DMS114 treated with DMSO at 0.1 percent for 48 hours (cell line): ENCODE data around the gene ATP2B2.
"Not testable (repeated sequence)": the region's sequence is repeated elsewhere in the genome, so short reads cannot be mapped to it uniquely, and the experiment has no call there.

ENCODE experiments used
- DNase-seq: peaks from one replicate; lab custom pipeline; 2025; ENCODE audit not compliant: unreplicated experiment; lab: John Stamatoyannopoulos, UW

ATP2B2 gene

DNA sequence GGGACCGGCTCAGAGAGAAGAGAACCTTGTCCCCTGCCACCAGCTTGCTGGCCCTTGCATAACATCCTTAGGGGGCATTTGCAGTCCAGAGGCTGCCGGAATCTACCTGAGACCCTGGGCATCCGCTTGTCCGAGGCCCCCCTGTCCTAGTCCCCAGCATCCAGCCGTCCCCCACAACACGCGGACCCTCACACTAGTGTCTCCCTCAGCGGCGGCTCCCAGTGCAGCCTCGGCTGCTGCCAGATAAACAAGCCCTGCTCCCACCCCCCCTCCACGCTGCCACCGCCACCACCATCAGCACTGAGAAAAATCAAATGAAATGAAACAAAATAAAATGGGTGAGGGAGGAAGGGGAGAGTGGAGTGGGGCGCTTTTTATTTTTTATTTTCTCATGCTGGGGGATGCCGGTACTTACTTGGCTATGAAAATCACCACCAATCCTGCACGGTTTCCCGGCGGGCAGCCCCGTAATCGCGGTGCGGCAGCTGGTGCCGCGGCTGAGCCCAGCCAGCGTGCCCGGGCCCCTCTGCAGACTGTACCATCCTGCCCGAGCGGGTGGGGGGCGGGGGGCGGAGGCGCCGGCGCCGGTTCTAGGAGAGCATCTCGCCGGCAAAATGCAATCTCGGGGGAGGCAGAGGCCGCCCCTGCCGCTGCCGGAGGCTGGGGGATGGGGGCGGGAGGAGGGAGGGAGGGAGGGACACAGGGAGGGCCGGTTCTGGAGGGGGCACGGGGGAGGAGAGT lies at the start of gene ATP2B2:
TSS of gene ATP2B2 (minus strand) at position 537 of the 741 bp plus-strand sequence. CDS start 56,043 bp downstream, outside the sequence.
- DNase-seq: no peak

DNA sequence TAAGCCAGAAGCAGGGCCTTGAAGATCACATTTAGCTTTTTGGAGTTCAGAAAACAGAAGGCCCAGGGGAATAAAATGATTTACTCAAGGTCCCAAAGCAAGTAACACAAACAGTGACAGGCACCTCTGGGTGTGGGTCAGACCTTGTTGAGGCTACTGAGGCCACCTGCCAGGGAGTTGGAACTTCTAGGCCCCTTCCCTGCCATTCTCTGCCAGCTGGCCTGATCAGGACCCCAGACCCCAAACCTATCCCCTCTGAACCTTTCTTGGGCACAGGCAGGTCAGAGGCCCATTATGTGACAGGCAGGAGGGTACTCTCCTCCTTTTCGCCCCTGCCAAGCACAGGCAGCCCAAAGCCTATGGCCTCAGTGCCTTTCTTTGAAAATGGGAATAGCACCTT lies 49.4 kb upstream of the ATP2B2 start:
- DNase-seq: no peak

DNA sequence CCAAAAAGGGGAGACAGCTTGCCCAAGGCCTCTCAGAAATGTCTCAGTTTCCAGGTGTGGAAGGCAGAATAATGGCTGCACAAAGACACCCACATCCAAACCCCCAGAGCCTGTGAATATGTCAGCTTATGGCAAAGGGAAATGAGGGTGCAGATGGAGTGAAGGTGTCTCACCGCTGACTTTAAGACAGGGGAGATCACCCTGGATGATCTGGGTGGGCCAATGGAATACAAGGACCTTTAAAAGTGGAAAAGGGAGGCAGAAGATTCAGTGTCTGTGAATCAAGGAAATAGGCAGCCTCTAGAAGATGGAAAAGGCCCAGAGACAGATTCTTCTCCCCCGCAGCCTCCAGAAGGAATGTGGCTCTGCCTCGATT lies 48.8 kb upstream of the ATP2B2 start:
- no peak for DNase-seq

DNA sequence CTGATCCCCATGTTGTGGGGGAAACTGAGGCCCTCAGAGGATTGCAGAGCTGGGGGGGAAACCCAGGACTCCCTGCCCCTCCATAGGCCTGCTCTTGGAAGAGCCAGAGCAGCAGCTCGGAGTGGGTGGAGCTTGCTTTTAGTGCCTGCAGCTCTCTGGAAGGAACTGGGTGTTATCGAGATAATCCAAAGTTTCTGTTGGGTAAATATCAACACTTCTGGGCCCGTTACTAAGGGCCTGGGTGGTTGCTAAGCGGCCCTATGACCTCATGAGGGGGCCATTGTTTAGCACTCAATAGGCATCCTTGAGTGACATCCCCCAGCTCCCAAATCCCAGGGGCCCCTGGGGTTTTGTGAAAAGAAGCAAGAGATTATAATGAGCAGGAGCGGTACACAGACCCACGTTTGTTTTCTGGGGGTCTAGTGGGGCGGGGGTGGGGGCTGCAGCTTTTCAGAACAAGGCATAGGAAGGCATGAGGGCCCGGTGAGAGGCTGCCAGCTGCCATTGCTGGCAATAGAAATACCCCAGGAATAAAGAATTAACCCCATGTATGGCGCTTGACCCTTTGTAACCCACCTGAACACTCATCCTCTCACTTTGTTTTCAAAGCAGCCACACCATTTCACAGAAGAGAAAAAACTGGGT lies 48.3 kb upstream of the ATP2B2 start:
- DNase-seq: no peak

DNA sequence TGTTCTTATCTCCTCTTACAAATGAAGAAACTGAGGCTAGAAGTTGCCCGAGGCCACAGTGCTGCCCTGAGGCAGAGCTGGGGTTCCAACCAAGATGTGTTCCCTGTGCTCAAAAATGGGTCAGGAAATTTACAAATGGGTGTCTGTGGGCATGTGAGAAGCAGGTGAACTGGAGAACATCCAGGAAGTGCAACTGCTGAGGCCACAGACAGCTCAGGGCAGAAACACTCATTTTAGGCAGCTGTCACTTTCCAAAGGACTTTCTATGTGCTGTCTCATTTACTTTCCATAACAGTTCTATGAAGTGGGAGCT lies 47.2 kb upstream of the ATP2B2 start:
- DNase-seq: no peak

DNA sequence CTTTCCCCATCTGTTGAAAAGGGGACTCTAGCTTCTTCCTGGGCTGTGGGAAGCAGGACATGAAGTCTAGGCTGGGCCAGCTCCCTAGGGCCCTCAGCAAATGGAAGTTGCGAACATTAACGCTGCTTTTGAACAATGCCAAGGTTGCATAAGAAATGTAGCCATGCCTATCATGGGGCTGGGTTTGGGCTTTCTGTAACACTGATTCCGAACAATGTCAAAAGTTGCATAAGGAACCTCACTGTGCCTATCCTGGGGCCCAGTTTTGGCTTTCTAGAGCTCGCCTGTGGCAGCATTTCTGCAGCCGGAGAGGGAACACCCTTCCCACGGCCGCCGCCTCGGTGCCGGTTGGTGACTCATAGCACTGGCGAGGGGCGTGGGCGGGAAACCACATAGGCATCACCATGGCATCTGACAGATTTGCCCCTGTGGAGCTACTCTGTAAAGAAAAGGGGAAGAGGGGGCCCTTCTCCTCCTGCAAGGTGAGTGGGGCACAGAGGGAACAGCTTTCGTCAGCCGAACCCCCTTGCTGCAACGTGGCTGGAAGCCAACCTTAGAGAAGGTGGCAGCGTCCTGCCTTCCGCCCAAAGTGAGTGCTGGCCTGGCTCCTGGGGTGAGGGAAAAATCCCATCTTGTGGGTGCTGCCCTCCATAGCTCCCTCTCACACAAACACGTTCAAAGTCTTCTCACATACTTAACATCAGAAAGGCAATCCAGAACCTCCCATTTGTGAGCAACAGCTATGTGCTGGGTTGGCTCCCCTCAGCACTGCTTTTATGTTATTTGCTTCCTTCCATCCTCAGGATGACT lies 46.6 kb upstream of the ATP2B2 start:
- DNase-seq: no peak

DNA sequence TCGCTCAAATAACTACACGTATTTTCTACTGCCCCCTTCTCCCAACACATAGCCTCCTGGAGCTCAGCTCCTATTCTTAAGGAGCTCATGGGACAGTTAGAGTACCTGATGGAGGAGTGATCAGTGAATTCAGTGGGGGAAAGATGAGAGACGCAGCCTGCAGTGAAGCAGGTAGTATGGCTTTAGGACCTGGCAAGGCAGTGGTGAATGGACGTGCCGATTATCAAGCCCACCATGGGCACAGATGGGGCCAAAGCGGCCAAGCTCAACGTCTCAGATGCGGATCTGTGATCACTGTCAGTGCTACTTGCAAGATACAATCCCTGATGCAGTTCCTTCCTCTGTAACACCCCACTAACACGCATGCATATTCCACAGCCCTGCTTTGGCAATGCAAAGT lies 45.8 kb upstream of the ATP2B2 start:
- no peak for DNase-seq

DNA sequence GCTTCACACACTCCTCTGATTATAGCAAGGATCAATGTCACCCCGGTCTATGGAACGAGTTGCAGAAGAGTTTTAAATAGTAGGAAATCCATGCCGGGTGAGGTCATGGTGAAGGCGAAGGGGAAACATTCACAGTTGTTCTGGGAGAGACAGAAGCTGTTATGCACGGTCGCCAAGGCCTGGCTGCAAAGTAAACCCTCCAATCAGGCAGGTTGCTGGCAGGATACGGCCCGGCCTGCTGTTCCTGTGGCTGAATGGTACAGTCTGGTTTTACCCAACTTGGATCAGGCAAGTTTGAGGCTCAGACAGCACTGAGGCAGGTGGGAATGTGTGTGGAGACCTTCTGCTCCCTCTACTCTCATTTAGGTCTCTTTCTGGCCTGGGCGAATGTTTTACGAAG lies 45.3 kb upstream of the ATP2B2 start:
- no peak for DNase-seq

DNA sequence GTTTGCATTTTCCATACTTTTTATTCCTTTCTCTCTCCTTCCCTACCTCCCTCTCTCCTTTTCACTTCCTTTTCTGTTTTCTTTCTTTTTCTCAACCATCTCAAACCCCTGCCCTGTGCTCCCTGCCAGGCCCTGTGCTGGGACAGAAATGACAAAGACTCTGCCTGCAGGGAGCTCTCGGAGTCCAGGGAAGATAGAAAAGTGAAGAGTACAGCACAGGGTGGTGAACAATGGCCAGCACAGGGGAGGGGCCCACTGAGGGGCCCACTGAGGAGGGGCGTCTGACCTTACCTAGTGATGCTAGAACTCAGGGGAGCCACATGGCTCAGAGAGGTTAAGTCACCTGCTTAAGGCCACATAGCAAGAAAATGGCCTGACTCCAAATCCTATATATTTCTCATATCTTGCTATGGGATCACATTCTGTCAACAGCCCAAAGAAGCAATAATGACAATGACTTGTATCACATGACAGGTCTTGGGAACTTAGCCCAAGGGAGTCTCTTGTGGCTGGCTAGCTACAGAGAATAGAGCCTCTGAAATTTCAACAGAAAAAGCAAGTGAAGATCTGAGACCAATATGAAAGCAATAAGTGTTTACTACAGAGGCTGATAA lies 44.3 kb upstream of the ATP2B2 start:
- no peak for DNase-seq

DNA sequence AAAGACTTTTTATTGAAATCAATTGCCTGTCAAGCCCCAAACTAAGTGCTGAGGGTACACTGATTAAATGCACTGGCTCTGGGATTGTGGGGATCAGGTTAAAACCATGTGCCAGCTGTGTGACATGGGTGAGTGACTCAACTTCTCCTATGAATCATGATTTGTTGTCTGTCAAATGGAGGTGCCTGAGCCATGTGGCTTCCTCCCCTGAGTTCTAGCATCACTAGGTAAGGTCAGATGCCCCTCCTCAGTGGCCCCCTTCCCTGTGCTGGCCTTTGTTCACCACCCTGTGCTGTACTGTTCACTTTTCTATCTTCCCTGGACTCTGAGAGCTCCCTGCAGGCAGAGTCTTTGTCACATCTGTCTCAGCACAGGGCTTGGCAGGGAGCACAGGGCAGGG lies 43.6 kb upstream of the ATP2B2 start:
- no peak for DNase-seq

DNA sequence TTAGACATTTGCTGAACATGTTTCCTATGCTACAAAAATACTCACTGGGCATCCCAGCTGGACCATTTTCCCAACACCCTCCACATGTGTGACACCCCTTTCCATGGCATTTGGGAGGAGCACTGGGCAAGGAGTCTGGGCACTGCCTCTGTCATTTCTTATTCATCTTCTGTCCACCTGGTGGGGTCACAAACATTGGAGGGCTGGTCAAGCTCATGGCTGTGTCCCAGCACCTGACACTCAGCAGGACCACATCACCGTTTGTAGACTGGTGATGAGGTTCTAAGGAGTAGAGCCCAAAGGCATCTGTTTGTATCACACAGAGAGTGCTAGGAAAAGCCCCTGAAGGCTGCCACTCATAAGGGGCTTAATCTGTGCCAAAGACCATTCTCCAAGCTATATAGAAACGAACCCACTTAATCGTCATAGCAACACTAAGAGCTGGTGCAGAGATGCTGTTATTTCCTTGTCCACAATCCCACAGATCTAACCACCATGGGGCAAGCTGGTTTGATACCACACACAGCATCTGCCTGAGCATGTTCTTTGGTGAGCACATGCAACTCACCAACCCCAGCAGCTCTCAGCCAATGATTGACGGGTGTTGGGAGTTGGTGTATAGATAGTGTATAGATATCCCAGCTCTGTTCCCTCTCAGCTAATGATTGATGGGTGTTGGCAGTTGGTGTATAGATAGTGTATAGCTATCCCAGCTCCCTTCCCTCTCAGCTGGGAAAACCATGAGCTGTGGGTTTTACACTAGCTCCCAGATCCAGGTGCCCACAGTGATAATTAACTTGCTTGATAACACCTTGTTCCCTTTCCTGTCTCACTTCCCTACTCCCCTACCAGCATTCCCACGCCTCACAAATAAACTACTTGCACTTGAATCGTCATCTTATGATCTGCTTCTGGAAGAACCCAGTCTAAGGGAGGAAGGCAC lies 42.7 kb upstream of the ATP2B2 start:
- DNase-seq: no peak

DNA sequence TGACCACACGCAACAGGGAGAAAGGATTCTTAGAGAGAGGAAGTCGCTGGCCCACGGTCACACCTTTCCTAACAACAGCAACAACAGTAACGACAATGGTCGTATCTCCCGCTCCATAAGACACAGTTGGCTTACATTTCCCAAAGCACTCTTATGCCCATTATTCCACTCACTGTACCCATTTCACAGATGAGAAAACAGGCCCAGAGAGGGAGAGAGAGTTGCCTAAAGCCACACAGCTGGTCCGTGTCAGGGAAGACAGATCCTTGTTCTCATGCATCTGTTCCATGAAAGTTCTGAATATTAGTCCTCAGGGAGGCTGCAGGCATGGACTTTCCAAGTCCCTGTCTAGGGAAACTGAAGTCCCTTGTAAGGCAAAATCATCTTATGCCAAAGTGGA lies 42.0 kb upstream of the ATP2B2 start:
- DNase-seq: no peak

DNA sequence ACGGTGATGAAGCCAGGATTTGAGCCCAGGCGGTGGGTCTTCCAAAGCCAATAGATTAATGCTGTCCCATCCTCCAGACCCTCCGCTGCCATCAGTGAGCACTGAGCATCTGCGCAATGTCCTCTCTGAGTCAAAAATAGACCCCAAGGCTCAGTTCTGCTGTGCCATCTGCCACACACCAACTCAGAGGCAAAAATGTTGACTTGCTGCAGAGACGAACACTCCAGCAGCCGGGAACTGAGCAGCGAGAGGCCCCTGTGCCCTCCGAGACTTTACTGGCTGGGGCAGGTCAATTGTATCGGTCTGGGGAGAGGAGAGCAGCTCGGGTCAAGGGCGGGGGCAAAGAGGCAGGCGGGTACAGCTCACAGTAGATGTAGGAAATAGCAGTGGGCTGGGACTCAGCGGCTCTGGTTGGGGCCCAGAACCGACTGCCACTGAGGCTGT lies 41.5 kb upstream of the ATP2B2 start:
- no peak for DNase-seq

DNA sequence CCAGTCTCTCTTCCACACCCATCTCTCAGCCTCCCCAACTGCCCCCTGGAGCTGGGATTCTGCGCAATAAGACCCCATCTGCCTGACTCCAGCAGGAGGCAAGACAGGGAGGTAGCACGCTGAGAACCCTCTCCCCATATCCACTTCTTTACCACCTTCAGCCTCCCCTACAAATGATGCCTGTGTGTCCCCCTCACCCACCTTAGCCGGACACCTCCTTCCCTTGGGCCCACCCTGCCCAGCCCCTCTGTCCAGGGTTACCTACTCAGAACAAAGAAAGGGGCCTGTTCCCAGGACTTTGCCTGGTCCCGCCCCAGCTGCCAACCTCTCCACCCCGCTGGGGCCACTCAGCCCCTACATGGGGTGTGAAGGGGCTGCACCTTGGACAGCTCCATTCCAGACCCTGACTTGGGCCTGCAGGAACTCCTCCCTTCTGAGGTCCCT lies 40.8 kb upstream of the ATP2B2 start:
- DNase-seq: no peak

DNA sequence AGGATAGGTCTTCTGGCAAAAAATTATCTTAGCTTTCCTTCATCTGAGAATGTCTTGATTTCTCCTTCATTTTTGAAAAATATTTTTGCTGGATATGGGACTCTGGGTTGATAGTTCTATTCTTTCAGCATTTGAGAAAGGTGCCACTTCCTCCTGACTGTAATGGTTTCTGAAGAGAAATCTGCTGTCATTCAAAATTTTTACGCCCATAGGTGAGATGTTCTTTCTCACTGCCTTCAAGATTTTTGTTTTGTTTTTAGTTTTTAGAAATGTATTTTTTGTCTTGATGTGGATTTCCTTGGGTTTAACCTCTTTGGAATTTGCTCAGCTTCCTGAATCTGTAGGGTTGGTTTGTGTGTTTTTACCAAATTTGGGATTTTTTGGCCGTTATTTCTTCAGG lies 37.1 kb upstream of the ATP2B2 start:
- no peak for DNase-seq

DNA sequence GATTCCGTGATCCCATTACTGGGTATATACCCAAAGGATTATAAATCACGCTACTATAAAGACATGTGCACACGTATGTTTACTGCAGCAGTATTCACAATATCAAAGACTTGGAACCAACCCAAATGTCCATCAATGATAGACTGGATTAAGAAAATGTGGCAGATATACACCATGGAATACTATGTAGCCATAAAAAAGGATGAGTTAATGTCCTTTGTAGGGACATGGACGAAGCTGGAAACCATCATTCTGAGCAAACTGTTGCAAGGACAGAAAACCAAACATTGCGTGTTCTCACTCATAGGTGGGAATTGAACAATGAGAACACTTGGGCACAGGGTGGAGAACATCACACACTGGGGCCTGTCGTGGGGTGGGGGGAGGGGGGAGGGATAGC lies 35.0 kb upstream of the ATP2B2 start:
- DNase-seq: not testable (repeated sequence)

DNA sequence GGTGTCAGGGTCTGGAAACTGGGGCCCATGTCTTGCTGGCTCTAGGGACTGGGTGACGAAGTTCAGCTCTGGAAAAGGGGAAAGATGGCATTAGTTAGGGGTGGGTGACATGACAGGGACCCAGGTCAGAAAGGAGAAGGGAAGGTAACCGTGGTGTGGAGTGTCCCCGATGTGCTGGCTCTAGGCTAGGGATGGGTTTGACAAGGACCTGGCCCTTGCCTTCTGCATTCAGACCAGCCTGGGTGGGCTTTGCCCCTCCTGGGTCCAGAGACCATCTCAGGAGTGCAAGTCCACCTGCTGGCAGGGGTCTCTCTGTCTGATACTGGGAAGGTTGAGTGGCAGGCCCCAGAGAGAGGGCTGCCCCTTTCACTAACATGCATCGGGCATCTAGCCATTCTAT lies 28.7 kb upstream of the ATP2B2 start:
- DNase-seq: no peak

DNA sequence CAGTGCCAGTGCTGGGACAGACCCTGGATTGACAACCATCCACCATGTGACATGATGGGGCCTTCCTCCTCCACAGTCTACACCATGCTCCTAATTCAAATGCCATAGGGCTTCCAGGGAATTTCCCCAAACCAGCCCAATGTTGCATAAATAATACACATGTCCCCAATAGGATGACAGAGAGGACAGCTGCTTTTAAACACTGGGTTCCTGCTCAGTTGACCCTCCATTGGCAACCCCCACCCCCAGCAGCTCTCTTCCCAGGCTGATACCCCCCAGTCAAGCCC lies 28.3 kb upstream of the ATP2B2 start:
- no peak for DNase-seq

DNA sequence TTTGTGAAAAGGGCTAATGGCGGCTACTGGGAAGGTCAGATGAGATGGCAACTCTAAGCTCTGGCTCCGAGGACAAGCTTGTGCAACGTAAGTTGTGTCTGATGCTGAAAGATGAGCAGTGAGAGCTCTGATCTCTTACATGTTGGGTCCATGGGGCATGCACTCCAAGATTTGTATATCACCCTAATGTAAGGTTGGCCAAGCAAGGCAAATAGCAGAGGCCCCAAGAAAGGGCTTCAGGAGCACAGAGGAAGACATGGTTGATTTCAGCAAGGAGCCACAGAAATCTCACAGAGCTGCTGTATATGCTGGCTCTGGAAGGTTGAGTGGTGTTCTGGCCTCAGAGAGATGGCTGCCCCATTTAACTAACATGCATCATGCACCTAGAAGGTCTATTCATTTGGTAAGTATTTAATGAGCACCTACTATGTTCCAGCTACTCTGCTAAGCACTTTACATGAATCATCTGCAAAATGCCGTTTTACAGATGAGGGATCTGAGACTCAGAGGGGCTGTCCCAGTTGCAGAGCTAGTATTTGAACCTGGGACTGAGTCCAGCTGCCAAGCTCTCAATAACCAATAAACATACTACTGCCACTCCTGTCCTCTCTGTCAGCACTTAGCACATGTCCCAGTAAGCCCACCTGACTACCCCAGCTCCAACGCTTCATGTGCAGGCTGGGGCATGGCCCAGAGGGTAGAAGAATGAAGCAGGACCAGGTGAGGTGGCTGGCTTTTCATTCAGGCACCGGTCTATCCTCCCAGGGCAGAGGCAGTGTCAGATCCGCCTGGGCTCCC lies 27.8 kb upstream of the ATP2B2 start:
- DNase-seq: no peak

DNA sequence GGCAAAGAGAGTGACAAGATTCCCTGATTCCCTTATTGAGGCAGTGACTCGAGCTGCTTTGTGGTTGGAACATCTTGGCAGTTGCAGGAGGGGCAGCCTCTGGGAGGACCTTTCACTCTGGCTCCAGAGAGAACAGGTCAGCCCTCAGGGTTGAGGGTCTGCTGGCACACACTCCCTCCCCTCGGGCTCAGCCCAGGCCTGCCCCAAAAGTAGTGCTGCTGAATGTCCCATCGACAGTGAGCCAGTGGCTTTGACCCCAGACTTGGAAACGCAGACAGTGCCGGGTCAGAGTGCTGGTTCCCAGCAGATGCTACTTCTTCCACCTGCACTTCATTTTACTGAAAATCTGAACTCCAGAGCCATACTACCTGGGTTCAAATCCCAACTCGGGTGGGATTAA lies 25.6 kb upstream of the ATP2B2 start:
- DNase-seq: no peak
